Measurements from ENCODE around the gene KNSTRN.

Gene KNSTRN

GRCh38 chr15:40340740-40341400 lies 41.7 kb upstream of the KNSTRN start, which contains the start of gene CCDC9B:
Gene CCDC9B (minus strand): TSS chr15:40340939. CDS start chr15:40340819, 120 bp downstream.
- TF ChIP-seq CTCF (IDR thresholded peaks at IDR 0.05; ENCODE audit: control extremely low read depth, extremely low read depth, low read depth, missing control alignments) = no peak
- CTCF ChIA-PET = interaction anchor here (0.6 to 16.1 kb wide), 10 partner anchors 12 to 243 kb away, joined by 3 to 263 read pairs (median 72); partner anchors contain the start of genes DISP2, INAFM2, PHGR1 and PLCB2
- no peak for DNase-seq (ENCODE audit: extremely low spot score)
- POLR2A ChIA-PET = no interaction called here

- POLR2A ChIA-PET = no interaction called here
- CTCF ChIA-PET = interaction anchor here (0.7 to 16.1 kb wide), 13 partner anchors 8 to 126 kb away, joined by 3 to 263 read pairs (median 53); partner anchors contain the start of genes DISP2, INAFM2, IVD and PHGR1
- DNase-seq (ENCODE audit: extremely low spot score) = no peak
- no peak for TF ChIP-seq CTCF (IDR thresholded peaks at IDR 0.05; ENCODE audit: control extremely low read depth, extremely low read depth, low read depth, missing control alignments)
Measured at GRCh38 chr15:40342416-40343320, 39.9 kb upstream of the KNSTRN start.

GRCh38 chr15:40343512-40343911 lies 39.0 kb upstream of the KNSTRN start:
- CTCF ChIA-PET = interaction anchor here (0.9 to 16.1 kb wide), 24 partner anchors 9 to 229 kb away, joined by 3 to 263 read pairs (median 8); partner anchors contain the start of genes DISP2, INAFM2, IVD and PHGR1
- TF ChIP-seq CTCF (IDR thresholded peaks at IDR 0.05; ENCODE audit: control extremely low read depth, extremely low read depth, low read depth, missing control alignments) = no peak
- POLR2A ChIA-PET = no interaction called here
- no peak for DNase-seq (ENCODE audit: extremely low spot score)

GRCh38 chr15:40344217-40344616 lies 38.3 kb upstream of the KNSTRN start:
- no peak for DNase-seq (ENCODE audit: extremely low spot score)
- CTCF ChIA-PET = interaction anchor here (0.7 to 16.1 kb wide), 34 partner anchors 8 to 229 kb away, joined by 3 to 263 read pairs (median 7); partner anchors contain the start of genes DISP2, INAFM2, IVD and PHGR1

GRCh38 chr15:40344631-40345120 lies 37.8 kb upstream of the KNSTRN start:
- CTCF ChIA-PET = interaction anchor here (0.7 to 16.1 kb wide), 33 partner anchors 8 to 230 kb away, joined by 3 to 263 read pairs (median 7); partner anchors contain the start of genes DISP2, INAFM2, IVD and PHGR1
- TF ChIP-seq CTCF (IDR thresholded peaks at IDR 0.05; ENCODE audit: control extremely low read depth, extremely low read depth, low read depth, missing control alignments) = peak; percentile 89
- POLR2A ChIA-PET = no interaction called here
- DNase-seq (ENCODE audit: extremely low spot score) = peak; percentile 88

More at GRCh38 chr15:40344217-40344616, 38.3 kb upstream of the KNSTRN start:
- POLR2A ChIA-PET = no interaction called here
- TF ChIP-seq CTCF (IDR thresholded peaks at IDR 0.05; ENCODE audit: control extremely low read depth, extremely low read depth, low read depth, missing control alignments) = no peak

Measured in GM10248 (cell line).